ENCODE measurements around the gene SARS1. TPM values are rescaled to one million over a fixed set of nuclear protein-coding genes. Genes with fewer than 3 reads are reported as not detected.

The SARS1 gene
- polyA plus RNA-seq, 1 experiment: 411 TPM

- H3K36me3 ChIP-seq (ENCODE audit: control insufficient read depth, insufficient read depth, low read length): peaks cover 36% of the 10 kb centered on the region
- peak; percentile 21 for DNase-seq (ENCODE audit: low read depth)
- ChIA-PET CTCF (interaction anchor here (1.1 to 3.0 kb wide), 8 partner anchors 9 to 292 kb away, joined by 3 to 21 read pairs (median 8); partner anchors contain the start of genes CELSR2 and SORT1), POLR2A (no interaction called here)
- no peak for TF ChIP-seq CTCF (IDR thresholded peaks at IDR 0.05; ENCODE audit: insufficient read depth, low read depth, low read length)
- no peaks in the 10 kb centered on the region for H3K27me3 ChIP-seq (ENCODE audit: control insufficient read depth, insufficient read depth, low read length)
- no peak overlapping the region for H3K4me3 ChIP-seq (ENCODE audit: low read depth, low read length)
These were observed 26.7 kb downstream of the SARS1 start for GRCh38 chr1:109240158-109241152.

- POLR2A ChIA-PET: no interaction called here
- no peak for TF ChIP-seq CTCF (IDR thresholded peaks at IDR 0.05; ENCODE audit: insufficient read depth, low read depth, low read length)
- H3K27me3 ChIP-seq (ENCODE audit: control insufficient read depth, insufficient read depth, low read length): no peaks in the 10 kb centered on the region
- no peak for DNase-seq (ENCODE audit: low read depth)
- H3K36me3 ChIP-seq (ENCODE audit: control insufficient read depth, insufficient read depth, low read length): peaks cover 27% of the 10 kb centered on the region
- H3K4me3 ChIP-seq (ENCODE audit: low read depth, low read length): no peak overlapping the region
- CTCF ChIA-PET: interaction anchor here (1.4 to 3.0 kb wide), 5 partner anchors 10 to 291 kb away, joined by 3 to 21 read pairs (median 10); partner anchors contain the start of gene CELSR2
These were observed 27.6 kb downstream of the SARS1 start for GRCh38 chr1:109241344-109241743.

- TF ChIP-seq CTCF (IDR thresholded peaks at IDR 0.05; ENCODE audit: insufficient read depth, low read depth, low read length): no peak
- ChIA-PET POLR2A (no interaction called here), CTCF (interaction anchor here (1.4 to 3.0 kb wide), 2 partner anchors 12 to 22 kb away, joined by 3 to 10 read pairs; no protein-coding TSS in a partner anchor)
- Histone ChIP-seq H3K4me3 (ENCODE audit: low read depth, low read length) (no peak overlapping the region), H3K27me3 (ENCODE audit: control insufficient read depth, insufficient read depth, low read length) (no peaks in the 10 kb centered on the region), H3K36me3 (ENCODE audit: control insufficient read depth, insufficient read depth, low read length) (peaks cover 22% of the 10 kb centered on the region)
- DNase-seq (ENCODE audit: low read depth): no peak
These were observed 28.2 kb downstream of the SARS1 start for GRCh38 chr1:109241841-109242345.

- DNase-seq (ENCODE audit: low read depth): no peak
- ChIA-PET POLR2A (no interaction called here), CTCF (interaction anchor here (1.4 kb wide), 1 partner anchor 22 kb away, joined by 3 read pairs; no protein-coding TSS in a partner anchor)
- Histone ChIP-seq H3K36me3 (ENCODE audit: control insufficient read depth, insufficient read depth, low read length) (peaks cover 17% of the 10 kb centered on the region), H3K4me3 (ENCODE audit: low read depth, low read length) (no peak overlapping the region), H3K27me3 (ENCODE audit: control insufficient read depth, insufficient read depth, low read length) (no peaks in the 10 kb centered on the region)
- TF ChIP-seq CTCF (IDR thresholded peaks at IDR 0.05; ENCODE audit: insufficient read depth, low read depth, low read length): no peak
These were observed 28.7 kb downstream of the SARS1 start for GRCh38 chr1:109242387-109242786.

GRCh38 chr1:109243221-109243620, 29.5 kb downstream of the SARS1 start:
- POLR2A ChIA-PET: interaction anchor here (0.6 kb wide), 1 partner anchor 196 kb away, joined by 3 read pairs; no protein-coding TSS in a partner anchor
- no peak for DNase-seq (ENCODE audit: low read depth)
- CTCF ChIA-PET: interaction anchor here (1.3 to 1.7 kb wide), 2 partner anchors 21 to 289 kb away, joined by 4 to 7 read pairs; no protein-coding TSS in a partner anchor
- TF ChIP-seq CTCF (IDR thresholded peaks at IDR 0.05; ENCODE audit: insufficient read depth, low read depth, low read length): no peak
- peaks cover 10% of the 10 kb centered on the region for H3K36me3 ChIP-seq (ENCODE audit: control insufficient read depth, insufficient read depth, low read length)
- no peaks in the 10 kb centered on the region for H3K27me3 ChIP-seq (ENCODE audit: control insufficient read depth, insufficient read depth, low read length)
- no peak overlapping the region for H3K4me3 ChIP-seq (ENCODE audit: low read depth, low read length)

Data from BJ (cell line).